ENCODE data around the gene UBA7. TPM values are rescaled to one million over a fixed set of nuclear protein-coding genes. Genes with fewer than 3 reads are reported as not detected.

The UBA7 gene
- total and polyA plus RNA-seq, 2 of the 13 experiments (the other 11 are each of a cell fraction or from before 2014, with no cell fraction given) = 9.5 to 16.5 TPM

DNA sequence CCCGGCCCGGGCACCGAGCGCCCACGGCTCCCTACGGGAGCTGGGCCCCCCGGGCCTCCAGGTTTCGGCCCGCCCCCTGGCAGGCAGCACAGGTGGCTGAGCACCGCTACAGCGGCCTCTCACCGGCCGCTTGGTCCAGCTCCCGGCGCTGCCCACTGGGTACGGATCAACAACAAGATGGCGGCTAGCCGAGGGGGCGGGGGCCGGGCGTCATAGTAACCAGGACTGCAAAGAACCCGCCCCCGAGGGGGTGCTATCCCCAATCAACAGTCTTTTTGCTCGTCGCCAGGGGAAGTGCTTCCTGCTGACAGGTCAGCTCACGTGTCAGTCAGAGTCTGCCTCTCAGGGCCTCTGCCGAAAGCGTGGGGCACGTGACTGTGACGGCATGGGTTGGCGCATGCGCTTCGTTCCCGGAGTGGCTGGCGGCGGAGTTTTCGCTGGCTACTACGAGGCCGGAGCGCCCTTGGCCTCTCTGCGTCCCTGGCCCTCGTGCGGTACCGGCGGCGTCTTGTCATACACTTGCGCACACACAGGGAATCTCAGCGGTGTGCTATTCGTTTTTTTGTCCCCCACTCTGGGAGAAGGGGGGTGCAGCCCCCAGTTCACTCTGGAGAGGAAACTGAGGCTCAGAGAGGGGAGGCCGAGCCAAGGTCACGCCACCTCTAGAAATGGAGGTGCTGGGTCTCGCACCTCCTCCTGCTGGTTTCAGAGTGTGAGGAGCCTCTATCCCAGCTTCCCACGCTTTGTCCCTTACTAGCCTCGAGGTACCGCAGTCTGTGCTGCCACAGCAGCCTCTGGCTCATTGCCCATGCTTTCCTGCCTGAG is 27.2 kb downstream of the UBA7 start, which contains the start of gene IP6K1 (continued):
- TF ChIP-seq AHDC1 (CRISPR knock-in tag; IDR thresholded peaks at IDR 0.05; ENCODE audit: borderline replicate concordance) (no peak), NFIC (IDR thresholded peaks at IDR 0.05; ENCODE audit: low read length) (no peak), TCF7 (IDR thresholded peaks at IDR 0.05; ENCODE audit: low read depth) (no peak), RBAK (CRISPR knock-in tag; IDR thresholded peaks at IDR 0.05) (no peak), ZNF160 (CRISPR knock-in tag; IDR thresholded peaks at IDR 0.05) (0 out of 2 replicates have a peak, but pooled peaks have one; percentile 57), ZNF326 (CRISPR knock-in tag; IDR thresholded peaks at IDR 0.05; ENCODE audit: borderline replicate concordance) (no peak), ZFY (CRISPR knock-in tag; IDR thresholded peaks at IDR 0.05) (peak; percentile 89), ZNF549 (CRISPR knock-in tag; IDR thresholded peaks at IDR 0.05) (0 out of 2 replicates have a peak, but pooled peaks have one; percentile 15), ZNF383 (CRISPR knock-in tag; IDR thresholded peaks at IDR 0.05; ENCODE audit: borderline replicate concordance) (no peak), ZNF468 (CRISPR knock-in tag; IDR thresholded peaks at IDR 0.05) (no peak; the same call in 1 of the 2 replicates), ZNF232 (CRISPR knock-in tag; IDR thresholded peaks at IDR 0.05; ENCODE audit: borderline replicate concordance) (0 out of 2 replicates have a peak, but pooled peaks have one; percentile 34), MTF2 (CRISPR knock-in tag; IDR thresholded peaks at IDR 0.05; ENCODE audit: borderline replicate concordance) (no peak), GATA4 (IDR thresholded peaks at IDR 0.05; ENCODE audit: borderline replicate concordance, low read depth) (peak; percentile 65; the same call in 1 of the 2 replicates), ATF7-NPFF (CRISPR knock-in tag; IDR thresholded peaks at IDR 0.05; ENCODE audit: low read depth) (peak; percentile 81), ZNF354B (CRISPR knock-in tag; IDR thresholded peaks at IDR 0.05) (no peak), SRSF4 (IDR thresholded peaks at IDR 0.05; ENCODE audit: low read depth, low read length, poor library complexity, severe bottlenecking) (no peak), SKIL (CRISPR knock-in tag; IDR thresholded peaks at IDR 0.05; ENCODE audit: borderline replicate concordance) (0 out of 2 replicates have a peak, but pooled peaks have one; percentile 8), RFXAP (CRISPR knock-in tag; IDR thresholded peaks at IDR 0.05; ENCODE audit: borderline replicate concordance) (peak; percentile 90), ZNF274 (CRISPR knock-in tag; IDR thresholded peaks at IDR 0.05) (peak; percentile 42; the same call in 1 of the 2 replicates), ZFP36L2 (CRISPR knock-in tag; IDR thresholded peaks at IDR 0.05) (no peak)

All from HepG2 (cell line).